GM19395 (cell line): ENCODE measurements around the gene MCTP1.
A peak's percentile ranks its signal among the peaks of the same experiment; 100 is the strongest.

Source experiments
- ATAC-seq: cut with Tn5 transposase; IDR thresholded peaks from one replicate; pipeline ENCODE4 v1.9.1; 2021; ENCODE audit warnings: mild to moderate bottlenecking, moderate library complexity; ENCODE audit not compliant: unreplicated experiment

Gene MCTP1

DNA sequence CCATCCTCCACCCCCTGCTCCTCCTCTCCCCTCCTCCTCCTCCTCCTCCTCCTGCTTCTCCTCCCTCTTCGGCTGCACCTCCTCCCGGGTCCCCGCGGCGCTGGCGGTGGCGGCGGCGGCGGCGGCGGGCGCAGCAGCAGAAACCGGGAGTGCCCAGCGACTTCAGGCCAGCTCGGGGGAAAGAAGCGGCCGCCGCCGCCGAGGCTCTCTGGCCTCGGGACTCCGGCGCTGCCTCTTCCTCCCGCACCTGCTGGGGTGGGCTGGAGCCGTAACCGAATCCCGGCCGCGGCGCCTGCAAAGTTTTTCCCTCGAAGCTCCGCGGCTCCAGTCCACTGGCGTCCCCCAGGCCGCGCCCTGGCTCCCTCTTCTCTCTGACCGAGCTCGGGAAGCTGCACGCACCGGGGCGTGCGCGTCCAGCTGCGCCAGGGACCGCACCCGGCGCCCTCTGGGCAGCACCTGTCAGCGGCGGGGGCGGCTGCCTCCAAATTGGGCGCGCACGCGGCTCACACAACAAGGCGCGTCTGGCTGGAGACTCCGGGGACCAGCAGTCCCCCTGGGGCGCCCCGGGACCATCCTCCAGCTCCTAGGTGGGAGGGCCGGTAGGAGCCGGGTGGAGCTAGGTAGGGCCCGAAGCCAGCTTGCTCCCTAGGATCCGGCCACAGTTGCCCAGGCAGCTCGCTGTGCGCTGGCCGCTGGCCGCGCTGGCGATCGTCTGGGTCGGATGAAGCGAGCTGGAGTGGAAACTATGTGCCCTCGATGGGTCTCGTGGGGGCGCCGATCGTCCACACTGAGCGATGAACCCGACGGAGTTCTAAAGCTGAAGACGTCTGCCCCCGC, at the start of gene MCTP1:
TSS of gene MCTP1 (minus strand) at position 523 of the 837 bp plus-strand sequence.
- ATAC-seq, result peak; percentile 41

DNA sequence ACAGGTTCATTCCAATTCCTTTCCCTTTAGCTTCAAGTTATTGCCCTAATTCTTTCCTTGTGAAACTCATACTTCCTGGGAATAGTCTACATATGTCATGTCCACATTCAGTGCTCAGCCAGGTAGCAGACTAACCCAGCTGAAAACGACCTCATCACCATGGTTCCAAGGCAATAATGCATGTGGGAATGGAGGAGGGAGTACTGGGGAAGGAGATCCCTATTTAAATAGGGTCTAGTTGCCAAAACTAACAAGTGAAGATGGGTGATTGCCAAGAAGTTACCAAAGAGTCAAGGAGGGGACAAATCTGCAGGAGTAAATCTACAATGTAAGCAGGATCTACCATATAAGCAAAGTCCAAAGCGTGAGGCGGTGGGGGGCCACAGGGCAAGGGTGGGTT, 47.3 kb upstream of the MCTP1 start:
- no peak for ATAC-seq

DNA sequence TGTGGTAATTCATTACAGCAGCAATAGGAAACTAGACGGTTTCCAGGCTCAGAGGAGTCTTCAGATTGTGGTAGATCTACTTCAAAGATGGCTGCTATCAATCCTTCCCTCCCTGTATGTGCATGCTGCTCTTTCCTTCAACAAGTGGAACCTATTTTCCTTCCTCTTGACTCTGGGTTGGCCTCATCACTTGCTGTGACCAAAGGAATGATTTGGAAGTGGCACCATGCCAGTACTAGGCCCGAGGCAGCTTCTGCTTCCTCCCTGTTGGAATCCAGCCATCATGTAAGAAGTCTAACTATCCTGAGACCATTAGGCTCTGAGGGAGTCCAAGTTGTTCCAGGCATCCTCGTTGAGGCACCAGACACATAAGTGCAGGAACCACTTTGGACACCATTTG, 46.5 kb upstream of the MCTP1 start:
- no peak for ATAC-seq

DNA sequence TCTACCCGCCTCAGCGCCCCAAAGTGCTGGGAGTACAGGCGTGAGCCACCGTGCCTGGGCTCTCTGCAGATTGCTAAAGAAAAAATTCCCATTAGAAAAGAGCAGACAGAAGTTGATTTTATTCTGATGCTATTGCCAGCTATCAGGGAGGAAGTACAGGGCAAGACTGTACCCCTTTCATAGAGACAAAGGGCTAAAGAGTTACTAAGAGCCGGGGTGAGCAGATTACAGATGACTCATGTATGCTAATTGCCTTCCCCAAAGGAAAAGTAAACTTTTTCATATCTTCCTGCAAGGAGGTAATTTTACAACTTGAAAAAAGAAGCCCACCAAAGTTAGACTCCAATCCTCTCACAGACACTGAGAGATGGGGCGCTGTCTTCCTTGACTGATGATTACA, 42.3 kb upstream of the MCTP1 start:
- no peak for ATAC-seq

DNA sequence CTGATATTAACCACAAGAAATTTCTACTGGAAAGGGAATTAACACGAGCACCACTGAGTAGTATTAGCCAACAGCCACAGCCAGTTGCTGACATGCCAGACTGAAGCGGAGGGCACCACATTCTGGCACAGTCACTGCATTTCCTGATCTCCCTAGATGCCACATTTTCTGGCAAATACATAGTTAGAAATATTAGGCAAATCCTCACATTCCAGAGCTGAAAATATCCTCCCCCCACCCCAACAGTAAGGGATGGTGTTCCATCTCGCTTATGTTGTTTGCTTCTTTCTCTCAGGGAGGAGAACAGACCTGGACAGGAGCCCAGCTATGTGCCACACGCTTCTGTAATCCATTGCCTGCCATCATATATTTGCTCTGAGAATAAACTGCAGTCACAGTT, 32.8 kb upstream of the MCTP1 start:
- ATAC-seq, result no peak

DNA sequence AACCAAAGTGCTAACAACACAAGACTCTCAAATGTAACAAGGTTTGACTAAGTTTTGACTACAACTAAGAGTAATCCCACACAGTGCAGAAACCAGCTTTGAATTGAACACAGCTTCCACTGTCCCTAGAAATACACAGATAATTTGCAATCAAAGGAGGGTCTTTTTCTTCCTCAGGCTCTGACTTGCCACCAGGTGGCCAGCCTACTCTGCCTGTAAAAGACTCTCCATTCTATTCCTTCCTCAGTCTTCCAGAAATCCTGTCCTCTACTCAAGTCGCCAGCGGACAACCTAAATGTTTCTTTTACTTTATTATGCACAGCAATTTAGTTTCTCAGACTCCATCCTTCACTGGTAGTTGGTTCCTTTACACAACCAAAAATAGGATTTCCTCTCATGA, 32.2 kb upstream of the MCTP1 start:
- no peak for ATAC-seq

DNA sequence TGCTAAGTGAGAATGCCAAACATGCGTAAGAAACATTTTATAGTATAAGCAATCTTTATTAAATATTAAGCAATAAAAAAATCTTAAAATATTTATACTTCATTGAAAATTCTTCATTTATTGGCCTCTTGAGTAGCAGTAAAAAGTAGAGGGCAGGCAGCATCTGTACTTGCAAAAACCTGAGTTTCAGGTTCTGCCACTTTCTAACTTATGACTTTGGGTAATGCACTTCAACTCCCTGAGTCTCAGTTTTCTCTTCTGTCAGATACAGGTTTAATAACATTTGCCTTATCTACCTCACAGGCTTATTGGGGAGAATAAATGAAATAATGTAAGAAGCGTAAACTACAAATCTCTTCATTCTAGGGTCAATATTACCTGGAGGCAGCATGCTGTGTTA, 19.8 kb upstream of the MCTP1 start:
- no peak for ATAC-seq

DNA sequence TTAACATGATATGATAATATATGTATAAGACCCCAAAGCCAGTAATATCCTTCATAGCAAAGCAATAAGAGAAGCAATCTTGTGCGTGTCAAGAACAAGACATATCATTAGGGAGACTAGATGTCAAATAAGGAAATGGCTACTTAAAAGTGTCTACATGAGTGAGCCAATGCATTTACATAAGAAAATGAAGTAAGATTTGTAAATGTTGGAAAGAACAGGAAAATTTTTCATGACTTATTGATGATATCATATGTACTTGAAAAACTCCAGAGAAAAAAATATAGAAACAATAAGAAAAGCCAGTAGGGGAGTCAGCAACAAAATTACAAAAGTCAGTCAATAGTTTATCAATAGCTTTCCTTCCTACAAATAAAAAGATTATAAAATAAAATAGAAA, 13.8 kb upstream of the MCTP1 start:
- ATAC-seq, result no peak

DNA sequence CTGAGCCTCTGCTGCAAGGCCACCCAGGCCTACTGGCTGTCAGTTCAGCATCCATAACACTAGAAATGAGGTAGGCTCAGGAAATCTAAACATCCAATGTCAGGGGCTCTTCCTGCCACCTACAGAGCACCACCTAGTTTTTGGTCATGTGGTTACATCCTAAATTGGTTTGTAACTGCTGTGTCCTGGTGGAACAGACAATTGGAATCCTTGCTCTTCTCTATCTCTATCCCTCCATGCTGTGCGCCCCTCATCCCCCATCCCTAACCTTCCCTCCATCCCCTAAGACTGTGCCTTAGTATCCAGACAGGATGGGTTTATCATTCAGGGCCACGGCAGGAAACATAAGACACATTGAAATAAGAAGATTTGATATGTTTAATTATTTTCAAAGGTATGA, 11.4 kb upstream of the MCTP1 start:
- ATAC-seq, result no peak

DNA sequence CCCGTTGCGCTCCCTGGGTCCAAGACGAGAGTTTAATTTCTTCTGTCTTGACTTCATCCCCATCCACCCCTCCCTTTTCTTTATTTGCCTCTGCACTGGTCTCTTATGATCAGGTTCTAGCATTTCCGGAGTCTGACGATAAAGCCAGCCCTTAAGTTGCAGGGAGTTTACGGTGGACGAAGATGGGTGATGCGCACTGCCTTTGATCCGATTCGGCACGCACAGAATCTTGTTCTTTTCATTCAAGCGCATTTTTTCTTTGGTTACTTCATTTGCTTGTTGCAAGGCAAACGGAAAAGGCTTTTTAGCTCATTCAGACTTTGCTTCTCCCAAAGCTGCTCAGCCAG, 488 bp upstream of the MCTP1 start:
- no peak for ATAC-seq

DNA sequence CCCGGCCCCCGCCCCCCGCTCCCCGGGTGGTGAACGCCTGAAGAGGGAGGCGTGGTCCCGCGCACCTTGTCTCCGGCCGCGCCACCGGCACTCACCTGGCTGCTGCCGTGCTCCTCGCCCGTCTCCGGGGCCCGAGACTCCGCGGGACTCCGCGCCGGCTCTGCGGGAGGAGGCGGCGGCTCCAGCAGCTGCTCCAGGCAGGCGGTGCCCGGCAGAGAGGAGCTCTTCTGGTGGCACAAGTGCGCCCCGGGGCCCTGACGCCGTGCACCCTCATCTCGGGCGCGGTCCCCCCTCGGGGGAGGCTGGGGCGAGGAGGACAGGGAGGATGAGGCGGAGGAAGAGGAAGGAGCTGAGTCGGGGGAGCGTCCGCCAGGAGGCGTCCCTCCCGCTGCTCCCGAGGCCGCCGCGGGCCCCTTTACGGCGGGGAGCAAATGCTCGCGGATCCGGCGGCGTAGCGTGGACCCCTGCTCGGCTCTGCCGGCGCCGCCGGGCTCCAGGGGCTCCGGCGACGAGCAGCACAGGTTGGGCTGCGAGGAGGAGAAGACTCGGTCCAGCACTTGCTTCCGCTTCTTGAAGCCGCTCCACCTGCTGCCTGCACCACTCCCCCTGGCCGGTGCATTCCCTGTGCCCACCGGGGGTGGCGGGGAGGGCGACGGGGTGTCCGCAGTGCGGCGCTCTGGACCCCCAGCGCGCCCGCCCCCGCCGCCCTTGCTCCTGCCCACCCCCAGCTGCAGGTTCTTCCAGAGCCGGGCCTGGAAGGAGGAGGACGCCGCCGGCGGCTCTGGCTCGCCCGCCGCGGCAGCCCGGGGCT, 928 bp downstream of the MCTP1 start:
- peak; percentile 57 for ATAC-seq

DNA sequence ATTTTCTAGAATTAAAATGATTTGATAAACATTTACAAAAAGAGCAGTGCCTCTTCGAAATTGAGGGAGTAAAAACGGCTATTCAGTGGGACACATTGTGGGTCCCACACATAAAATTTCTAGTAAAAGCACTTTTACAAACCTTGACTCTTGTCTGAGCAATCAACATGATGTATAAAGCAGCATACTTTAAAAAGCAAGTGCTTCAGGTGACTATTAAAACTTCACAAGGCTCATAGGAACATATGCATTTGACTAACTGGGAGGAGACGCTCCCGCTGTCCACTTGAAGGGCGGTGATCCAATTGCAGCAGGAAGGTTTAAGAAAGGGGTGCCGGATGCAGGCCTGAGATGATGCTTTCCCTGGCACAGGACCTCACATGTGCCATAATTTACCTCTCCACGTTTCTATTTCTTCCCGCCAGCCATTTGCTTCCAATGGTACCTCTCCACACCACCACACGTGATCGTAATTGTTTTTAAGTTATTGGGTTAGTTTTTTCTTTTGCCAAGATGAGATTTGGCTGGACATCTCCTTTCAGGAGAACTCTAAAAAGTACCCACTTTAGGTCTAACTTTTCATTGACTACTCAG, 1.8 kb downstream of the MCTP1 start:
- ATAC-seq, result no peak

DNA sequence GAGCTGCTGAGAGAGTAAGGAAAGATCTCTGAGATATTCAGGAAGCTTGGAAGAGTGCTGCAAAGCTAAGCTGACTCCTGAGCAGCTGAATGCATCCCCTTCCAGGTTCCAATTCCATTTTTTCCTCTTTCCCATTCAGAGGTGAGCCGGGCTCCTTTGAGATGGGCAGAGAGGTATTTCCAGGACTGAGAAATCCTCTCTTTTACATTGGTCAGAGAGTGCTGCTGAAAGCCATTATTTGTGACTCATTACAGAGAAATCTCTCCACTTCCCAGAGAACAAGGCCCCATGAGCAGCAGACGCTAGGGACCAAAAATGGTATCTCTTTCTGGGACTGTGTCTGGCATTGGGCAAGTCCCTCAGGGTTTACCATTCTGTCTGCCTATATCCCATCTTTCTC, 3.7 kb downstream of the MCTP1 start:
- no peak for ATAC-seq

DNA sequence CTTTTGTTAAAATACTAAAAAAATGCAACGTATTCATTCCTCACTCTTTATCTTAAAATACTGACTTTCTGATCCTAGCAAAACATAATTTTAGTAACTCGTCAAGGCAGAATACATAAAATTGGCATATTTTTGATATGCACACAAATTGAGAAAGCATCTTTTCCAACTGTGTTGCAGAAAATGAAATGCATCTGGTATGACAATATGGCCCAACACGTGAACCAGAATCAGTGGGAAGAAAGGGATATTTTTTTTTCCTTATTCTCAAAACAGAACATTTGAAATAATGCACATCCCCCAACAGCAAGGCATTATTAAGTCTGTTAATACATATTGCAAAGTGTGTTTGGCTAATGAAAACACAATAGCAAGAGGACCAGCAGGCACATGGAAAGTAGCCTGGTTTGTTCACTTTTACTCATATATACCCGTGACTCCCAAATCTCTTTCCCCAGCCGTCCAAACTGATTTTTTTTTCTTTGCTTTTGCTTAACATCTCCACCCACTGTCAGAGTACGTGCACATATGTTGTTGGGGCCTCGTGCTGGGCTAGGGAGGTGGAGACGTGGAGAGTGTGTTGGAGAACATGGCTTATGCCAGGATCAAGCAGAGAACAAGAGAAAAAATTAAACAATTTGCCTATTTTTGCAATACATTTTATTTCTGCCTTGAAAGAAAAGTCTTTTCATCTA, 4.3 kb downstream of the MCTP1 start:
- no peak for ATAC-seq

DNA sequence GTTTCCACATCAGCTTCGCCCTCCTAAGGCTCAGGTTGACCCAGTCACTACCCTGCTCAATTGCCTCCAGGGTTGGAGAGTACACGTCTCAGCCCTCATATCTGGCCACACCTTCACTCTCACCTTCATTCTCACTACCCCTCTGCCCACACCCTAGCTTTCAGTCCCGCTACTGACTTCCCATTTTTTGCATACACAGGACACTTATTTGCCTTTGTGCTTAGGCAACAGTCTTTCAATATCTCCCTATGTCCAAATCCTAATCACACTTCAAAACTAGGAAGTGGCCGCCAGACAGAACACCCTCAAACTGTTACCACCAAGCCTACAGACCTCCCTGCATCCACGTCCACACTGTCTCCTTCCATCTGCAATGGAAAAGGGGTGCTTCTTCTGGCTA, 10.9 kb downstream of the MCTP1 start:
- no peak for ATAC-seq

DNA sequence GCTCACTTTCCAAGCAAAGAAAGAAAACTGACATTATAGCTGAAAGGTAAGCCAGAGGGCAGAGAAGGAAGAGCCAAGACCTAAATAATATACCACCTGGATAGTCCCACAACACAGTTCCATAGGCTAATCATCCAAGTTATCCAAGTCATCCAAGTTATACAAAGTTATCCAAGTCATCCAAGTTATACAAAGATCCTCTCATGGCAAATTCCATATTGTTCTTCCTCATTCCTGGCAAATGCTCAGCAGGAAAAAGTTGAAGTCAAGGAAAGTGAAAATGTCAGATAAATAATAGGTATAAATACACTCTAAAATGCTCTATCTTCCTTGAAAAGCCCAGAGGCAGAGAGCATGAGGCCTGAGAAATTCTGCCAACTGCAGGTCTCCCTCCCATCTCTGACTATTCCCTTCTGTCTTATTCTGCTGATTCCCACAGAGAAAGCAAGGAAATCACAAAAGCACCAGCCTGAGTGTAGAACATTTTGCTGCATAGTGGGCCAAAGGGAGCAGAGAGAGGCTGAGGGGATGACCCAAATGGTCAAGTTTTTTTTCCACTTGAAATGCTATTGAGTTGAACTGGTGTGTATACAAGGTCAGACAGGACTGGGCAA, 12.5 kb downstream of the MCTP1 start:
- no peak for ATAC-seq

DNA sequence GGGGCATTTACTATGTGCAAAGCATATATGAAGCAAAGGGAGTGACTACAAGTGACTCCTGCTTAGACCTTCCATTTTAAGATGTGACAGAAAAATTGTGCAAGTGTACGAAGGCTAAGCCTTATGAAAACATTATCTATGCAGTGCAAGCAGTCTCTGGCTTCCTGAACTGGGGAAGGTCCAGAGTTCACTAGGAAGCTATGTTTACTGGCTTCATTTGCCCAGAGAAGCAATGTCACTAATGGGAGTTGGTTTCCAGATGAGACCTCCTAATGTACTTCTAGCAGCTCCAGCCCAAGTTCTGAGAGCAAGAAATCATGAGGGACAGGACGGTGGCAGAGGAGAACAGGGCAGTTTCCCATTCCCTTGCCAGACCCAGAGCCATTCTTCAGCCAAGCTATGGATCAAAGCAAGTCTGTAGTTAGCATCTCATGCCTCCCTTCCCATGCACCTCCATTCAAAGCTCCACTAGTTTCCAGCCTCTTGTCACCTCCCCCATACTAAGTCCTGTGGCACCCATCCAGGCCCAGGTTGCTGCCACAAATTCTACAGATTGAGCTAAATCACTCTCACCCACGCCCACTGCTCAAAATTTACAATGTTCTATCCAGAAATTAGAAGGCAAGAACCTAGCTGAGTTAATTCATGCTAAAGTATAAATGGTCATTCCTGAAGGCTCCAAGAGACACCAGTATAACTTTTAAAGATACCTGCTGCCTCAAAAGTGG, 21.8 kb downstream of the MCTP1 start:
- no peak for ATAC-seq

DNA sequence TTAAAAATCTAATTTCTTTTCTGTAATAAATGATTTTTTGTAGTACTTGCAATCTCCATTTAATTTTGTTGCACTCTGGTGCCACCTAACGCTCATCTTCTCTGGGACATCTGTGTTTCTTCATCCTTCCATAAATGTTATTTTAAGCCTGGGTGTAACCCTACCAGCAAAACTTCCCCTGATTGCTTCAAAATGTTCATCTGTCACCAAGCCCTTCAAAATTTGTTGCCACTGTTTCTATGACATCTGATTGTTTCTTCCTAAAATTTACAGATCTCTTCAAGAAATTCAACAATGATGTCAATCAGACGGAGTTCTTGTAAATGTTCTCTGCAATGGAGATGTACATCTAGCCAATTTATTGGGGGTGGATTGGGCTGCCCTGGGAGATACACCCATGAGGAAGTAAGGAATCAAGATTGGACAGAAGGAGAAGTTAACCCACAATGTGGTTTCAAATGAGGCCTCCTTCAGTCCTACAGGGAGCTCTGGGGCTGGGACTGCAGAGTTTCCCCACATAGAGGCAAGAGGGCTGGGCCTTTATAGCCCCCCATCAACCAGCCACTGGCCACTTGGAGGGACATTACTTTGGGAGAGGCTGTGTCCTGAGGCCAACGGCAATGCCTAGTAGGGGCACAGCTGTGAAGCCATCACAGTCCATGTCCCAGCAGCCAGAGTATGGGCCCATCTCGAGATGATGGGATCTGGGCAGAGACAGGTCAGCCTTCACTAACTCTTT, 23.3 kb downstream of the MCTP1 start:
- no peak for ATAC-seq

DNA sequence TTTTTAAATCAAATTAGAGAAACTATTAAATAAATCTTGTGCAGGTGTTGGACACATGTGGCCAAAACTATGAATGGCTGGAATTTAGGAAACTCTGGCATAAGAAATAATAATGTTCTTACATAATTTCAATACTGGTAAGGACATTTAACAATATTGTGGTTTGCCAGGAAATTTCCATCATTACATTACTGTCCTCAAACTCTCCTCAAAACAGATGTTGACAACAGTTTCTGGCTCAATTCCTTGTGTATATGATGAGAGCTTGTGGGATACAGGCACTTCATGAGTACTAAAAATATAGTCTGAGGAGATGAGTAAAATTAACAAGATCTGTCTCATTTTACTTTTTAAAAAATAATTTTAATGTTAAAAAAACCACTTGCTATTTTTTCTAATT, 27.9 kb downstream of the MCTP1 start:
- ATAC-seq, result no peak

DNA sequence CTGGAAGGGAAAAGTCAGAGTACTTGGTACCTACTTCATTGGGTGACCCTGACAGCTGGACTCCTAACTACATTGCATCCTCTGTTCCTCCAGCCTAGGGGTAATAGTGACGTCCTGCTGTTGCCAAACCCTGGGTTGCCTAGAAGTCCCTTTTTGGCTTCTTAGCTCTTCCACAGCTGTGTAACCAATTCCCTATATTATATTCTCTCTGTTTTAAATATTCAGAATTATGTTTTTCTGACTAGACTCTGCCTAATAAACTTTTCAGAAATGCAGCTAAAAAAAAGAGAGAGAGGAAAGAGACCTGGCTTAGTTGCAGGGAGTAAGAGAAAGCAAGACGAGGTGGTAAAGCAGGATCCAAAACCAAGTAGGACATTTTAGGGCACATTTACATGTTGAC, 28.4 kb downstream of the MCTP1 start:
- no peak for ATAC-seq
